GM12878 (cell line): Measurements from ENCODE around the gene ANXA5. TPM values are rescaled to one million over a fixed set of nuclear protein-coding genes. Genes with fewer than 3 reads are reported as not detected.

Source experiments
- ATAC-seq: fragments of 200-7000 bp; cut with Tn5 transposase; 3 replicates; pipeline ENCODE4 v1.9.1; 2020; ENCODE audit warnings: mild to moderate bottlenecking, moderate library complexity
- BruUV-seq: library from RNA; stranded (reverse); fragments of 400-500 nt; replicated peaks from 2 replicates; lab custom pipeline; 2021; lab: Mats Ljungman, UMichigan
- CTCF ChIA-PET: fragments of 300-600 bp; sonication (Branson Sonifier 250); formaldehyde crosslinking; extraction: SDS; loops from one replicate; lab custom pipeline; 2021; ENCODE audit warnings: inconsistent platforms; lab: Yijun Ruan, JAX
- POLR2A ChIA-PET: fragments of 350-600 bp; formaldehyde crosslinking; extraction: SDS; loops from one replicate; lab custom pipeline; 2021; ENCODE audit warnings: inconsistent platforms; lab: Charles Lee
- RAD21 ChIA-PET: fragments of 300-600 bp; sonication (Branson Sonifier 250); formaldehyde crosslinking; loops from one replicate; lab custom pipeline; 2023; ENCODE audit warnings: antibody characterized with exemption; ENCODE audit not compliant: unreplicated experiment; lab: Charles Lee
- SMC1A ChIA-PET: fragments of 300-600 bp; sonication (Branson Sonifier 250); formaldehyde crosslinking; loops from one replicate; lab custom pipeline; 2023; ENCODE audit not compliant: unreplicated experiment, uncharacterized antibody; lab: Charles Lee
- DNase-seq: peaks from one replicate; pipeline ENCODE4 v3.0.0-alpha.2; 2011; ENCODE audit warnings: low read depth, low spot score
- FAIRE-seq: peaks from 3 replicates; lab custom pipeline; 2011; peaks lifted over from hg19 to GRCh38; lab: Jason Lieb, UNC
- H2AFZ ChIP-seq: 2 replicates; pipeline ENCODE4 v1.6.0; 2011; ENCODE audit warnings: low read depth, low read length, control low read depth; ENCODE audit not compliant: control insufficient read depth
- H3K27ac ChIP-seq: 2 replicates; pipeline ENCODE4 v1.5.1; 2011; ENCODE audit warnings: control low read depth; ENCODE audit not compliant: control insufficient read depth, insufficient read depth
- H3K27me3 ChIP-seq, 2 experiments: replicated peaks in 1 of 2; 2 replicates each; pipeline versions ENCODE4 v1.6.0 to v1.6.1; 2011; ENCODE audit warnings: low read length in 1 of 2; ENCODE audit not compliant: control insufficient read depth in 2 of 2, insufficient read depth in 2 of 2
- H3K36me3 ChIP-seq, 2 experiments: 2 replicates each; pipeline ENCODE4 v1.5.1; 2011; ENCODE audit warnings: low read length in 1 of 2; ENCODE audit not compliant: control insufficient read depth in 2 of 2, insufficient read depth in 2 of 2
- H3K4me1 ChIP-seq: 2 replicates; pipeline ENCODE4 v1.6.1; 2011; ENCODE audit warnings: mild to moderate bottlenecking, low read length, moderate library complexity, mixed read lengths; ENCODE audit not compliant: control insufficient read depth, insufficient read depth
- H3K4me2 ChIP-seq: 2 replicates; pipeline ENCODE4 v1.6.0; 2011; ENCODE audit warnings: control low read depth; ENCODE audit not compliant: control insufficient read depth, insufficient read depth
- H3K4me3 ChIP-seq: fragments of 200-600 bp; sonication (generic); 2 replicates; pipeline ENCODE4 v1.5.1; 2016
- H3K79me2 ChIP-seq: 2 replicates; pipeline ENCODE4 v1.6.0; 2011; ENCODE audit warnings: low read length; ENCODE audit not compliant: control insufficient read depth, insufficient read depth
- H3K9ac ChIP-seq: 2 replicates; pipeline ENCODE4 v1.8.0; 2011; ENCODE audit warnings: low read length, control low read depth, mixed read lengths; ENCODE audit not compliant: control insufficient read depth, insufficient read depth
- H3K9me3 ChIP-seq: replicated peaks from 3 replicates; pipeline ENCODE4 v1.5.1; 2011; ENCODE audit warnings: mild to moderate bottlenecking, low read length; ENCODE audit not compliant: control insufficient read depth, insufficient read depth
- H4K20me1 ChIP-seq: 2 replicates; pipeline ENCODE4 v1.6.0; 2011; ENCODE audit not compliant: control insufficient read depth, insufficient read depth
- BHLHE40 ChIP-seq, 2 experiments: fragments of 450-650 bp in 1 of 2; IDR thresholded peaks; 2 replicates each; pipeline ENCODE4 v1.6.1; 2011 to 2017; ENCODE audit warnings: low read depth in 2 of 2, borderline replicate concordance in 1 of 2, improper control_type of control experiment in 1 of 2, low read length in 1 of 2, mild to moderate bottlenecking in 1 of 2
- FOXK2 ChIP-seq: fragments of 450-650 bp; IDR thresholded peaks from 2 replicates; pipeline ENCODE4 v1.6.1; 2017; ENCODE audit warnings: mild to moderate bottlenecking, moderate library complexity
- RELA ChIP-seq: fragments of 450-650 bp; IDR thresholded peaks from 2 replicates; pipeline ENCODE4 v1.8.0; 2014; ENCODE audit warnings: borderline replicate concordance; ENCODE audit not compliant: partially characterized antibody
- SIX5 ChIP-seq: IDR thresholded peaks from 2 replicates; pipeline ENCODE4 v1.6.1; 2011; ENCODE audit warnings: mild to moderate bottlenecking, low read depth, low read length, moderate library complexity; ENCODE audit not compliant: severe bottlenecking
- ZNF384 ChIP-seq: IDR thresholded peaks from 2 replicates; pipeline ENCODE4 v1.6.1; 2012; ENCODE audit warnings: low read depth, mild to moderate bottlenecking, low read length, improper control_type of control experiment, borderline replicate concordance
- ZSCAN29 ChIP-seq: fragments of 450-650 bp; IDR thresholded peaks from 2 replicates; pipeline ENCODE4 v1.6.1; 2017; ENCODE audit warnings: mild to moderate bottlenecking, moderate library complexity
- WGBS: methylation state at CpG from one replicate; pipeline ENCODE4 v1.1.6; 2016; ENCODE audit warnings: low lambda C conversion rate; ENCODE audit not compliant: insufficient replicate concordance, insufficient coverage; ENCODE audit errors: missing lambda C conversion rate; 5-methylcytosine and 5-hydroxymethylcytosine counted together
- in situ Hi-C: fragments of 300-500 bp; cut with MboI; formaldehyde crosslinking; loops from 9 replicates; pipeline ENCODE4 v1.14.3; 2018; ENCODE audit warnings: mixed read lengths
- intact Hi-C: fragments of 100-400 bp; cut with micrococcal nuclease; formaldehyde crosslinking; loops from one replicate; pipeline ENCODE4 v1.14.2; 2022; ENCODE audit not compliant: unreplicated experiment
- polyA plus RNA-seq, 11 experiments: library from polyadenylated mRNA; depleted of rRNA in 4 of 11; unstranded in 6 of 11; stranded (reverse) in 5 of 11; fragments of >200 nt; fragmentation: Nextera tagmentation in 4 of 11; fragmentation: Illumina TruSeq in 1 of 11; extraction: Ambion mirVana in 4 of 11; extraction: Trizol in 1 of 11; gene quantifications; 1 replicate in 1 of 11; 2 replicates in 10 of 11; pipeline versions ENCODE4 v1.2.1 to v1.2.3, GENCODE V29; 2011 to 2016; ENCODE audit warnings: inconsistent platforms in 2 of 11, missing spikeins in 2 of 11, low read depth in 1 of 11
- total RNA-seq, 4 experiments: library from RNA; depleted of rRNA in 3 of 4; stranded (reverse); fragments of >200 nt in 3 of 4; fragmentation: Illumina TruSeq in 1 of 4; extraction: Trizol in 1 of 4; gene quantifications; 2 replicates each; pipeline versions ENCODE4 v1.2.1 to v1.2.3, GENCODE V29; 2013 to 2021

ANXA5 gene
- total and polyA plus RNA-seq, 10 of the 15 experiments (the other 5 are each of a cell fraction or from before 2014, with no cell fraction given) = 101 to 249 (median 169) TPM

- ChIA-PET SMC1A (interaction anchor here (1.2 kb wide), 1 partner anchor 95 kb away, joined by 3 read pairs; no protein-coding TSS in a partner anchor), RAD21 (no interaction called here), POLR2A (no interaction called here), CTCF (interaction anchor here (1.1 to 1.9 kb wide), 4 partner anchors 20 to 255 kb away, joined by 3 to 6 read pairs (median 4); no protein-coding TSS in a partner anchor)
- in situ Hi-C loops (loop anchor here (5.0 kb wide), 1 partner anchor 247 kb away; no protein-coding TSS in a partner anchor), intact Hi-C loops (loop anchor here (5.0 kb wide), 1 partner anchor 357 kb away; no protein-coding TSS in a partner anchor)
- Histone ChIP-seq H3K27ac (no peak overlapping the region), H3K36me3 (no peaks in the 10 kb centered on the region), H3K9ac (no peak overlapping the region), H4K20me1 (no peaks in the 10 kb centered on the region), H3K79me2 (no peaks in the 10 kb centered on the region), H3K9me3 (no peaks in the 10 kb centered on the region), H3K4me3 (no peak overlapping the region), H3K27me3 (no peaks in the 10 kb centered on the region; a peak in 2 of 4 replicates), H3K4me1 (peaks cover 11% of the 10 kb centered on the region), H2AFZ (no peak overlapping the region), H3K4me2 (no peak overlapping the region)
- WGBS = 87% methylated on average over 3 of the region's 3 CpGs
- DNase-seq (no peak), FAIRE-seq (no peak), ATAC-seq (no peak)
- BruUV-seq = no TSS peak
- TF ChIP-seq FOXK2 (no peak), RELA (no peak), ZSCAN29 (no peak)
These were observed 32.0 kb upstream of the ANXA5 start for GRCh38 chr4:121728798-121729226.

- Histone ChIP-seq H3K79me2 (no peaks in the 10 kb centered on the region), H3K27me3 (no peaks in the 10 kb centered on the region; a peak in 2 of 4 replicates), H3K36me3 (no peaks in the 10 kb centered on the region), H3K9ac (no peak overlapping the region), H3K4me3 (no peak overlapping the region), H2AFZ (no peak overlapping the region), H3K4me1 (peaks cover 11% of the 10 kb centered on the region), H3K27ac (no peak overlapping the region), H3K4me2 (no peak overlapping the region), H4K20me1 (no peaks in the 10 kb centered on the region), H3K9me3 (no peaks in the 10 kb centered on the region)
- WGBS = 68% methylated on average over 4 of the region's 4 CpGs
- RAD21 ChIA-PET = interaction anchor here (0.9 to 1.4 kb wide), 3 partner anchors 9 to 265 kb away, joined by 3 to 4 read pairs (median 3); no protein-coding TSS in a partner anchor
- POLR2A ChIA-PET = no interaction called here
- ATAC-seq = no peak
- CTCF ChIA-PET = interaction anchor here (1.1 to 1.9 kb wide), 5 partner anchors 19 to 266 kb away, joined by 3 to 6 read pairs (median 4); no protein-coding TSS in a partner anchor
- SMC1A ChIA-PET = interaction anchor here (0.8 to 1.4 kb wide), 5 partner anchors 39 to 97 kb away, joined by 3 to 4 read pairs (median 3); no protein-coding TSS in a partner anchor
- intact Hi-C loops (loop anchor here (5.0 kb wide), 1 partner anchor 356 kb away; no protein-coding TSS in a partner anchor), in situ Hi-C loops (loop anchor here (5.0 kb wide), 1 partner anchor 246 kb away; no protein-coding TSS in a partner anchor)
- no peak for DNase-seq
- TF ChIP-seq SIX5 = no peak
- no peak for TF ChIP-seq BHLHE40 (IDR thresholded peaks at IDR 0.05; ENCODE audit: borderline replicate concordance in 1 of 2, low read depth in 2 of 2, low read length in 1 of 2)
- TF ChIP-seq ZNF384 = no peak
- no TSS peak for BruUV-seq
- FAIRE-seq = no peak
These were observed 31.3 kb upstream of the ANXA5 start for GRCh38 chr4:121728066-121728465.
